Epithelial cell of prostate (primary cell): ENCODE measurements around the gene ABCD3.
"Not testable (repeated sequence)": the region's sequence is repeated elsewhere in the genome, so short reads cannot be mapped to it uniquely, and the experiment has no call there.

Experiments used
- DNase-seq: peaks from one replicate; pipeline ENCODE4 v3.0.0-alpha.2; 2011; ENCODE audit warnings: low read depth, low spot score
- H3K27ac ChIP-seq: fragments of 450-650 bp; 2 replicates; pipeline ENCODE4 v1.5.1; 2017; ENCODE audit warnings: mild to moderate bottlenecking

ABCD3 gene

GRCh38 chr1:94542088-94542870, 124.1 kb downstream of the ABCD3 start:
- no peak for DNase-seq
- H3K27ac ChIP-seq: peak overlapping the region; percentile 96

- DNase-seq: no peak
- H3K27ac ChIP-seq: peak overlapping the region; percentile 96
Observed at GRCh38 chr1:94543001-94543400, 124.8 kb downstream of the ABCD3 start.

- DNase-seq: no peak
- peak overlapping the region; percentile 96 for H3K27ac ChIP-seq
Observed at GRCh38 chr1:94543893-94544635, 125.9 kb downstream of the ABCD3 start.

GRCh38 chr1:94544706-94545490, 126.7 kb downstream of the ABCD3 start:
- DNase-seq: no peak
- H3K27ac ChIP-seq: peak overlapping the region; percentile 96

- peak overlapping the region; percentile 16 for H3K27ac ChIP-seq
Observed at GRCh38 chr1:94549706-94550105, 131.5 kb downstream of the ABCD3 start.

GRCh38 chr1:94550396-94550795, 132.2 kb downstream of the ABCD3 start:
- H3K27ac ChIP-seq: peak overlapping the region; percentile 15
- no peak for DNase-seq

More at GRCh38 chr1:94549706-94550105, 131.5 kb downstream of the ABCD3 start:
- DNase-seq: no peak

GRCh38 chr1:94550800-94551241, 132.6 kb downstream of the ABCD3 start:
- no peak for DNase-seq
- H3K27ac ChIP-seq: peak overlapping the region; percentile 15

- H3K27ac ChIP-seq: peak overlapping the region; percentile 62
- no peak for DNase-seq
Observed at GRCh38 chr1:94551449-94551848, 133.3 kb downstream of the ABCD3 start.

- peak overlapping the region; percentile 62 for H3K27ac ChIP-seq
- peak; percentile 51 for DNase-seq
Observed at GRCh38 chr1:94552071-94552586, 133.9 kb downstream of the ABCD3 start.

- DNase-seq: no peak
- H3K27ac ChIP-seq: peak overlapping the region; percentile 62
Observed at GRCh38 chr1:94553323-94553730, 135.1 kb downstream of the ABCD3 start.

- peak overlapping the region; percentile 62 for H3K27ac ChIP-seq
- no peak for DNase-seq
Observed at GRCh38 chr1:94553931-94554330, 135.7 kb downstream of the ABCD3 start.

GRCh38 chr1:94554580-94554979, 136.4 kb downstream of the ABCD3 start:
- H3K27ac ChIP-seq: no peak overlapping the region
- no peak for DNase-seq

- no peak for DNase-seq
Observed at GRCh38 chr1:94555091-94555490, 136.9 kb downstream of the ABCD3 start.

GRCh38 chr1:94559921-94560320, 141.7 kb downstream of the ABCD3 start:
- no peak for DNase-seq
- H3K27ac ChIP-seq: peak overlapping the region; percentile 57

More at GRCh38 chr1:94555091-94555490, 136.9 kb downstream of the ABCD3 start:
- H3K27ac ChIP-seq: no peak overlapping the region

- H3K27ac ChIP-seq: peak overlapping the region; percentile 57
- DNase-seq: no peak
Observed at GRCh38 chr1:94560333-94560732, 142.1 kb downstream of the ABCD3 start.

- H3K27ac ChIP-seq: peak overlapping the region; percentile 66
- no peak for DNase-seq
Observed at GRCh38 chr1:94562519-94563260, 144.5 kb downstream of the ABCD3 start.

- H3K27ac ChIP-seq: no peak overlapping the region
- no peak for DNase-seq
Observed at GRCh38 chr1:94565901-94566300, 147.7 kb downstream of the ABCD3 start.

- peak overlapping the region; percentile 48 for H3K27ac ChIP-seq
- DNase-seq: not testable (repeated sequence)
Observed at GRCh38 chr1:94566436-94566835, 148.2 kb downstream of the ABCD3 start.

GRCh38 chr1:94567975-94568607, 149.9 kb downstream of the ABCD3 start:
- not testable (repeated sequence) for H3K27ac ChIP-seq, DNase-seq
